MM.1S (cell line): ENCODE measurements around the gene HPS4.

Experiments used
- DNase-seq: peaks from one replicate; pipeline ENCODE4 v3.0.0-alpha.2; 2015
- H2AFZ ChIP-seq: fragments of 300-600 bp; sonication (generic); 2 replicates; pipeline ENCODE4 v1.6.0; 2016; ENCODE audit warnings: antibody characterized with exemption, low read length
- H3F3A ChIP-seq: fragments of 300-600 bp; sonication (generic); 2 replicates; pipeline ENCODE4 v1.6.1; 2016; ENCODE audit warnings: mild to moderate bottlenecking, antibody characterized with exemption, low read length, moderate library complexity, mixed read lengths; ENCODE audit not compliant: insufficient read depth
- H3K27ac ChIP-seq: fragments of 300-600 bp; sonication (generic); 2 replicates; pipeline ENCODE4 v1.5.1; 2016; ENCODE audit warnings: mild to moderate bottlenecking, low read length
- H3K27me3 ChIP-seq: fragments of 300-600 bp; sonication (generic); replicated peaks from 2 replicates; pipeline ENCODE4 v1.6.0; 2016; ENCODE audit warnings: low read length; ENCODE audit not compliant: insufficient read depth
- H3K36me3 ChIP-seq: fragments of 300-600 bp; sonication (generic); replicated peaks from 2 replicates; pipeline ENCODE4 v1.6.1; 2016; ENCODE audit warnings: mild to moderate bottlenecking, low read length, mixed read lengths; ENCODE audit not compliant: insufficient read depth
- H3K4me1 ChIP-seq: fragments of 300-600 bp; sonication (generic); 2 replicates; pipeline ENCODE4 v1.6.1; 2016; ENCODE audit warnings: low read length, mixed read lengths
- H3K4me2 ChIP-seq: fragments of 300-600 bp; sonication (generic); 2 replicates; pipeline ENCODE4 v1.6.0; 2016; ENCODE audit warnings: low read depth, low read length
- H3K4me3 ChIP-seq: fragments of 300-600 bp; sonication (generic); 2 replicates; pipeline ENCODE4 v1.5.1; 2016; ENCODE audit warnings: low read length, mixed read lengths
- H3K79me2 ChIP-seq: fragments of 300-600 bp; sonication (generic); 2 replicates; pipeline ENCODE4 v1.6.1; 2016; ENCODE audit warnings: mixed run types, low read length, mixed read lengths
- H3K9ac ChIP-seq: fragments of 300-600 bp; sonication (generic); 2 replicates; pipeline ENCODE4 v1.6.1; 2016; ENCODE audit warnings: low read length, mixed read lengths
- H3K9me2 ChIP-seq: fragments of 300-600 bp; sonication (generic); replicated peaks from 2 replicates; pipeline ENCODE4 v1.6.1; 2016; ENCODE audit warnings: mild to moderate bottlenecking, low read length, mixed read lengths; ENCODE audit not compliant: insufficient read depth
- H3K9me3 ChIP-seq: fragments of 300-600 bp; sonication (generic); replicated peaks from 2 replicates; pipeline ENCODE4 v1.6.1; 2016; ENCODE audit warnings: mild to moderate bottlenecking, low read length, mixed read lengths; ENCODE audit not compliant: insufficient read depth
- H4K20me1 ChIP-seq: fragments of 300-600 bp; sonication (generic); 2 replicates; pipeline ENCODE4 v1.6.1; 2016; ENCODE audit warnings: mild to moderate bottlenecking, low read length, moderate library complexity, mixed read lengths; ENCODE audit not compliant: insufficient read depth
- EZH2 ChIP-seq: fragments of 300-600 bp; sonication (generic); optimal IDR thresholded peaks from 2 replicates; pipeline ENCODE3; 2017; ENCODE audit warnings: low read depth, mild to moderate bottlenecking, antibody characterized with exemption, low read length, mixed read lengths
- EZH2phosphoT487 ChIP-seq: fragments of 300-600 bp; sonication (generic); IDR thresholded peaks from 2 replicates; pipeline ENCODE4 v1.6.1; 2018; ENCODE audit warnings: antibody characterized with exemption, low read length
- TF ChIP-seq, protein P1 (sequence below): fragments of 300-600 bp; sonication (generic); IDR thresholded peaks from 2 replicates; pipeline ENCODE4 v1.5.1; 2016; ENCODE audit warnings: antibody characterized with exemption, low read length, mixed read lengths

The HPS4 gene

DNA sequence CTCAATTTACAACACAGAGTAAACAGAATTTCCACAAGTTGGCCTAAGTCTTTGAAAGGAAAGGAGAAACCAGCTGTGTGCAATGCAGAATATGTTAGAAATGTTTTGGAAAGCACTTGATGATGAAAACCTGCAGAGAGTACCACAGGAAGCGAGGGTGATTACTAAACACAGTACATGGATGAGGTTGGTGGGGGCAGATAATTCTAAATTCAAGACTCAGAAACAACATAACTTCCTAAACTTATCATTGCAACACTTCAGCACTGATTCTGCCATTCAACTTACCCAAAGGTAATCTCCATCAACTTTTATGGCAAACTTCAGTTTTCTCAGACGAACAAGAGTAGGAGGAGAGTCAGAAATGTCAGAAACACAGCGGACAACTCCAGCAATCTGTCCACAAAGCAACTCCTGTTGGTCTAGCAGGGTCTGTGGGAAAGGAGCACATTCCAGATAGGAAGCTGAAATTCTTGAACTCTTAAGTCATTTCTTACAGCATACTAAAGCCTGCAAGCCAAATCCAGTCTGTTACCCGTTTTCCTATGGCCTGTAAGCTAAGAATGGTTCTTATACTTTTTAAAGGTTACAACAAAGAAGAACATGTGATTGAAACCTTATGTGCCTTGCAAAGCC is 6.8 kb downstream of the HPS4 start:
- Histone ChIP-seq H3K79me2 (peaks cover 32% of the 10 kb centered on the region), H3K27ac (no peak overlapping the region), H4K20me1 (no peaks in the 10 kb centered on the region), H3K4me3 (no peak overlapping the region), H3K9ac (no peak overlapping the region), H3K9me3 (no peaks in the 10 kb centered on the region), H3K9me2 (no peaks in the 10 kb centered on the region), H2AFZ (no peak overlapping the region), H3K27me3 (no peaks in the 10 kb centered on the region), H3F3A (peaks cover 2% of the 10 kb centered on the region), H3K4me2 (no peak overlapping the region), H3K4me1 (peaks cover 27% of the 10 kb centered on the region), H3K36me3 (no peaks in the 10 kb centered on the region)
- no peak for DNase-seq
- TF ChIP-seq, protein P1, sequence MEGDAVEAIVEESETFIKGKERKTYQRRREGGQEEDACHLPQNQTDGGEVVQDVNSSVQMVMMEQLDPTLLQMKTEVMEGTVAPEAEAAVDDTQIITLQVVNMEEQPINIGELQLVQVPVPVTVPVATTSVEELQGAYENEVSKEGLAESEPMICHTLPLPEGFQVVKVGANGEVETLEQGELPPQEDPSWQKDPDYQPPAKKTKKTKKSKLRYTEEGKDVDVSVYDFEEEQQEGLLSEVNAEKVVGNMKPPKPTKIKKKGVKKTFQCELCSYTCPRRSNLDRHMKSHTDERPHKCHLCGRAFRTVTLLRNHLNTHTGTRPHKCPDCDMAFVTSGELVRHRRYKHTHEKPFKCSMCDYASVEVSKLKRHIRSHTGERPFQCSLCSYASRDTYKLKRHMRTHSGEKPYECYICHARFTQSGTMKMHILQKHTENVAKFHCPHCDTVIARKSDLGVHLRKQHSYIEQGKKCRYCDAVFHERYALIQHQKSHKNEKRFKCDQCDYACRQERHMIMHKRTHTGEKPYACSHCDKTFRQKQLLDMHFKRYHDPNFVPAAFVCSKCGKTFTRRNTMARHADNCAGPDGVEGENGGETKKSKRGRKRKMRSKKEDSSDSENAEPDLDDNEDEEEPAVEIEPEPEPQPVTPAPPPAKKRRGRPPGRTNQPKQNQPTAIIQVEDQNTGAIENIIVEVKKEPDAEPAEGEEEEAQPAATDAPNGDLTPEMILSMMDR: no peak
- no peak for TF ChIP-seq EZH2phosphoT487
- TF ChIP-seq EZH2: no peak

DNA sequence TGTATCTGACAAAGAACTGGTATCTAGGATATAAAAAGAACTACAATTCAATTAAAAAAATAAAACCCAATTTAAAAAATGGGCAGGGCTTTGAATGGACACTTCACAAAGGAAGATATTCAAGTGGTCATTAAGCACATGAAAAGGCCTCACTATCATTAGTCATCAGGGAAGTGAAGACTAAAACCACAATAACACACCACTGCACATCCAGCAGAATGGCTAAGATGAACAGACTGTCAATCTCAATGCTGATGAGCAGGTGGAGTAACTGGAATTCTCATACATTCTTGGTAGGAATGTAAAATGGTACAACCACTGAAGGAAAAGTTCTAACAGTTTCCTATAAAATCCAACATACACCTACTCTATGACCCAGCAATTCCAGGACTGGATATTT is 8.9 kb downstream of the HPS4 start:
- DNase-seq: no peak
- Histone ChIP-seq H2AFZ (no peak overlapping the region), H3K4me3 (no peak overlapping the region), H3K27ac (no peak overlapping the region), H3K9ac (no peak overlapping the region), H3K79me2 (peaks cover 18% of the 10 kb centered on the region), H3K27me3 (no peaks in the 10 kb centered on the region), H3K4me1 (peaks cover 9% of the 10 kb centered on the region; the same call in 1 of the 2 replicates), H3K36me3 (no peaks in the 10 kb centered on the region; the same call in none of the 2 replicates), H3K4me2 (no peak overlapping the region), H4K20me1 (no peaks in the 10 kb centered on the region), H3K9me3 (no peaks in the 10 kb centered on the region), H3F3A (no peaks in the 10 kb centered on the region), H3K9me2 (no peaks in the 10 kb centered on the region)
- TF ChIP-seq, protein P1: no peak
- TF ChIP-seq EZH2phosphoT487 (no peak), EZH2 (no peak)

DNA sequence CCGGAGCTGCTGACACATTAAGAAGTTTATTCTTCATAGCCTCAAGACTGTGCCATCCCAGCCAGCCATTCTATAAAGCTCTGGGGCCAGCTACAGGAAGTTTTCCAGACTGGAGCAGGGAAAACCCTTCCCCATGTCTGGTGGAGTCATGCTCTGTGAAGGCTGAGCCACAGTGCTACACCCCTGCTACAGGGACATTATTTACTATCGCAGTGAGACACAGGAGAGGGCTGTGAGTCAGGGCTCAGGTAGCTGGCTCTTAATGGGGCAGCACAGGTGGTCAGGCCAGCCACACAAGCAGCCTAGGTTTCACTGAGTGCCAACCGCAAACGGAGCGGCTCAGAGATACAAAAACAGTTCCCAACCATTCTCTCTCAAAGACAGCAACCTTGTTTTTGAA is 12.1 kb downstream of the HPS4 start:
- H3K4me1 ChIP-seq: no peaks in the 10 kb centered on the region
- no peaks in the 10 kb centered on the region for H3K79me2 ChIP-seq
- no peaks in the 10 kb centered on the region for H3K9me3 ChIP-seq
- DNase-seq: no peak
- no peaks in the 10 kb centered on the region; the same call in none of the 2 replicates for H3K36me3 ChIP-seq
- no peaks in the 10 kb centered on the region for H4K20me1 ChIP-seq
- TF ChIP-seq EZH2: no peak
- TF ChIP-seq EZH2phosphoT487: no peak
- TF ChIP-seq, protein P1: no peak
- H2AFZ ChIP-seq: no peak overlapping the region
- H3K27me3 ChIP-seq: no peaks in the 10 kb centered on the region
- H3K27ac ChIP-seq: no peak overlapping the region
- H3K9me2 ChIP-seq: no peaks in the 10 kb centered on the region
- H3K4me3 ChIP-seq: no peak overlapping the region
- no peak overlapping the region for H3K9ac ChIP-seq
- H3F3A ChIP-seq: no peaks in the 10 kb centered on the region
- H3K4me2 ChIP-seq: no peak overlapping the region
